Measurements from ENCODE around the gene ODF4.

ODF4 gene

GRCh38 chr17:8360260-8360659 lies 20.6 kb downstream of the ODF4 start:
- TF ChIP-seq, protein P1, sequence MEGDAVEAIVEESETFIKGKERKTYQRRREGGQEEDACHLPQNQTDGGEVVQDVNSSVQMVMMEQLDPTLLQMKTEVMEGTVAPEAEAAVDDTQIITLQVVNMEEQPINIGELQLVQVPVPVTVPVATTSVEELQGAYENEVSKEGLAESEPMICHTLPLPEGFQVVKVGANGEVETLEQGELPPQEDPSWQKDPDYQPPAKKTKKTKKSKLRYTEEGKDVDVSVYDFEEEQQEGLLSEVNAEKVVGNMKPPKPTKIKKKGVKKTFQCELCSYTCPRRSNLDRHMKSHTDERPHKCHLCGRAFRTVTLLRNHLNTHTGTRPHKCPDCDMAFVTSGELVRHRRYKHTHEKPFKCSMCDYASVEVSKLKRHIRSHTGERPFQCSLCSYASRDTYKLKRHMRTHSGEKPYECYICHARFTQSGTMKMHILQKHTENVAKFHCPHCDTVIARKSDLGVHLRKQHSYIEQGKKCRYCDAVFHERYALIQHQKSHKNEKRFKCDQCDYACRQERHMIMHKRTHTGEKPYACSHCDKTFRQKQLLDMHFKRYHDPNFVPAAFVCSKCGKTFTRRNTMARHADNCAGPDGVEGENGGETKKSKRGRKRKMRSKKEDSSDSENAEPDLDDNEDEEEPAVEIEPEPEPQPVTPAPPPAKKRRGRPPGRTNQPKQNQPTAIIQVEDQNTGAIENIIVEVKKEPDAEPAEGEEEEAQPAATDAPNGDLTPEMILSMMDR (IDR thresholded peaks at IDR 0.05) = no peak

GRCh38 chr17:8360751-8361150 lies 21.1 kb downstream of the ODF4 start:
- TF ChIP-seq, protein P1 (IDR thresholded peaks at IDR 0.05) = no peak

GRCh38 chr17:8362651-8363332 lies 23.2 kb downstream of the ODF4 start:
- TF ChIP-seq, protein P1 (IDR thresholded peaks at IDR 0.05) = no peak

DNA sequence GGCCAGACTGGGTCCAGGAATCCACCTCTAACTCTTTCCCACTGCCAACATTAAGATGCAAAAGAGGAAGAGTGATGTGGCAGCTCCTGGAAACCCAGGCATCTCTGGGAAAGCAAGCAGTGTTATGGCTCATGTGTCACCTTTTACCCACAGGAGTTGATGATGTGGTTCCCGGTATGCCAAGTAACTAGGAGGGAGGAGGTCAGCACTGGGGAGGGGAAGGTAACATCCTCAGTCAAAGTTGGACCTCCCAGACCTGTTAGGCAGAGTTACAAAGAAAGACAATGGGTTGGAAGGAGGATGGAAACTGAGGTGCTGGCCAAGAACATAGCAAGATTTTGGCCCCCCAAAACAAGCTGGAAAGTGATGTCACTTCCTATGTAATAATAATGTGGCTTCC lies 25.5 kb downstream of the ODF4 start:
- TF ChIP-seq, protein P1 (IDR thresholded peaks at IDR 0.05) = no peak

GRCh38 chr17:8366231-8366630 lies 26.6 kb downstream of the ODF4 start:
- TF ChIP-seq, protein P1 (IDR thresholded peaks at IDR 0.05) = no peak

DNA sequence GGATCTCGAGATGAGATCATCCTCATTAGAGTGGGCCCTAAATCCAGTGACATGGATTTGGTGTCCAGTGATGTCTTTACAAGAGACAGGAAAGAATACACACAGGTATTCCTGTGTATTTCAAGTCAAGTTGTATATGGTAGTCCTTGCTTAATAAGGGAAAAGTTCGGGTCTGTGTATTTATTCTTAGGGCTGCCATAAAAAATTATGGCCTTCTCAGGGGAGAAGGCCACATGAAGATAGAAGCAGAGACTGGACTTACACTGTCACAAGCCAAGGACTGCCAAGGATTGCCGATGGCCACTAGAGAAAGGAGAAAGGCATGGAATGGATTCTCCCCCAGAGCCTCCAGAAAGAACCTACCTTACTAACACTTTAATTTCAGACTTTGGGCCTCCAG lies 28.6 kb downstream of the ODF4 start:
- TF ChIP-seq, protein P1 (IDR thresholded peaks at IDR 0.05) = no peak

DNA sequence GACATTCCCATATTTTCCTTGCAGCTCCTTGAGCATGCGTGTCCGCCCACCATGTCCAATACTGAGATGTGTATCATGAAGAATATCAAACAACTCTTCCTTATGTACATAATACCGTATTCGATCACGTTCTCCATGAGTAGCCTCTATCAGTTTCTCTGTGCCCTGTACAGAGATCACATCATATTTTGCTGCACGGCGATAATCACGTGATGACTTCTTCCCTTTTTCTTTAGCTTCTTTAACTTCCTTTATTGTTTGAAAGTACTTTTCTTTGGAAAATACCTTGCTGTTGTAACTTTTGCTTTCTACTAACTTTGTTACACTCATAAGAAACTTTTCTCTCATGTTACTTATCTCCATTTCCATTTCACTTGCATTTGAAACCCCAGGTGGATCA lies 30.3 kb downstream of the ODF4 start:
- TF ChIP-seq, protein P1 (IDR thresholded peaks at IDR 0.05) = no peak

GRCh38 chr17:8371786-8372185 lies 32.1 kb downstream of the ODF4 start:
- TF ChIP-seq, protein P1 (IDR thresholded peaks at IDR 0.05) = no peak
